Esophagus squamous epithelium (tissue), 4 donors: ENCODE results near the gene CHST10.

Experiments used
- POLR2A ChIP-seq, 4 donors: fragments of 450-650 bp; IDR thresholded peaks; one replicate each; pipeline ENCODE4 v1.6.1; 2017; ENCODE audit warnings: antibody characterized with exemption in 4 of 4, mild to moderate bottlenecking in 4 of 4, moderate library complexity in 3 of 4
- TF ChIP-seq, protein P1 (sequence below), 6 experiments: fragments of 450-650 bp in 4 of 6; fragments of 200-600 bp in 2 of 6; sonication (generic) in 2 of 6; IDR thresholded peaks; one replicate each; pipeline ENCODE4 v1.5.1; 2016 to 2019; ENCODE audit warnings: antibody characterized with exemption in 6 of 6, mild to moderate bottlenecking in 4 of 6, moderate library complexity in 4 of 6

DNA sequence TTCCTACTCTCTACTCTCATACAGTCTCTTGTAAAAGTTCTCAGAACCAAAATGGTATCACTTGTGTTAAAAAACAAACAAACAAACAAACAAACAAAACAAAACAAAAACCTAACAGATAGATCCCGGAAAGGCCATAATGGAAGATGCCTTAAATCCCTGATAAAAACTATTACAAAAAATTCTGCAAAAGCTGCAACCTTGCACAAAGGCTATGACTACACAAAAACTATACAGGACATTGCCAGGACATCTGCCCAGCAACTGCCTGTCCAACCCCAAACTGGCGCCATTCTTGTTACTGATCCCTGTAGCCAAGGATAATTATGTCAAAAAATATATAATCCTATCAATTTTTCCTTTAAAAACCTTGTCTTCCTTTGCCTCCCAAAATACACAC, 58.9 kb downstream of the CHST10 start:
- no peak for TF ChIP-seq POLR2A (IDR thresholded peaks at IDR 0.05)
- TF ChIP-seq, protein P1, sequence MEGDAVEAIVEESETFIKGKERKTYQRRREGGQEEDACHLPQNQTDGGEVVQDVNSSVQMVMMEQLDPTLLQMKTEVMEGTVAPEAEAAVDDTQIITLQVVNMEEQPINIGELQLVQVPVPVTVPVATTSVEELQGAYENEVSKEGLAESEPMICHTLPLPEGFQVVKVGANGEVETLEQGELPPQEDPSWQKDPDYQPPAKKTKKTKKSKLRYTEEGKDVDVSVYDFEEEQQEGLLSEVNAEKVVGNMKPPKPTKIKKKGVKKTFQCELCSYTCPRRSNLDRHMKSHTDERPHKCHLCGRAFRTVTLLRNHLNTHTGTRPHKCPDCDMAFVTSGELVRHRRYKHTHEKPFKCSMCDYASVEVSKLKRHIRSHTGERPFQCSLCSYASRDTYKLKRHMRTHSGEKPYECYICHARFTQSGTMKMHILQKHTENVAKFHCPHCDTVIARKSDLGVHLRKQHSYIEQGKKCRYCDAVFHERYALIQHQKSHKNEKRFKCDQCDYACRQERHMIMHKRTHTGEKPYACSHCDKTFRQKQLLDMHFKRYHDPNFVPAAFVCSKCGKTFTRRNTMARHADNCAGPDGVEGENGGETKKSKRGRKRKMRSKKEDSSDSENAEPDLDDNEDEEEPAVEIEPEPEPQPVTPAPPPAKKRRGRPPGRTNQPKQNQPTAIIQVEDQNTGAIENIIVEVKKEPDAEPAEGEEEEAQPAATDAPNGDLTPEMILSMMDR (IDR thresholded peaks at IDR 0.05): no peak
